ENCODE data around the gene TCF7L1. TPM values are rescaled to one million over a fixed set of nuclear protein-coding genes. Genes with fewer than 3 reads are reported as not detected.

Gene TCF7L1
- total and polyA plus RNA-seq, 12 donors = 4.5 to 10.9 (median 6.3) TPM

DNA sequence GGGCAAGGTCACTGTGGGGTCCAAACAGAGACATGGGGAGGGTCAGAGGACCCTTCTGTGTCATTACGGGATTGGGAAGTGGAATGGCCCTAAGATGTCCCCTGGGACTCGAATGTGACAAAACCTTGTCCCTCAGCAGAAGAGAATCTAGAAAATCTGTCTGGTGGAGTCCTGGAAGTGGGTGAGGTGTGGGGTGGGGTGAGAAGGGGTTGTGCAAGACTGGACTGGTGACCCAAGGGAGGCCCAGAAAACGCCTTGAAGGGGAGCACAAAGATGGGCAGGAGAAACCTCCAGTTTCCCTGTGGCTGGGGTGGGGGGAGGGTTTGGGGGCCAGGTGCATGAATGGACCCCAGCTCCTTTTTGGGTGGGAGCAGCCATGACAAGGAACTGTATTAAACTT, 79.6 kb downstream of the TCF7L1 start:
- TF ChIP-seq, protein P1, sequence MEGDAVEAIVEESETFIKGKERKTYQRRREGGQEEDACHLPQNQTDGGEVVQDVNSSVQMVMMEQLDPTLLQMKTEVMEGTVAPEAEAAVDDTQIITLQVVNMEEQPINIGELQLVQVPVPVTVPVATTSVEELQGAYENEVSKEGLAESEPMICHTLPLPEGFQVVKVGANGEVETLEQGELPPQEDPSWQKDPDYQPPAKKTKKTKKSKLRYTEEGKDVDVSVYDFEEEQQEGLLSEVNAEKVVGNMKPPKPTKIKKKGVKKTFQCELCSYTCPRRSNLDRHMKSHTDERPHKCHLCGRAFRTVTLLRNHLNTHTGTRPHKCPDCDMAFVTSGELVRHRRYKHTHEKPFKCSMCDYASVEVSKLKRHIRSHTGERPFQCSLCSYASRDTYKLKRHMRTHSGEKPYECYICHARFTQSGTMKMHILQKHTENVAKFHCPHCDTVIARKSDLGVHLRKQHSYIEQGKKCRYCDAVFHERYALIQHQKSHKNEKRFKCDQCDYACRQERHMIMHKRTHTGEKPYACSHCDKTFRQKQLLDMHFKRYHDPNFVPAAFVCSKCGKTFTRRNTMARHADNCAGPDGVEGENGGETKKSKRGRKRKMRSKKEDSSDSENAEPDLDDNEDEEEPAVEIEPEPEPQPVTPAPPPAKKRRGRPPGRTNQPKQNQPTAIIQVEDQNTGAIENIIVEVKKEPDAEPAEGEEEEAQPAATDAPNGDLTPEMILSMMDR (IDR thresholded peaks at IDR 0.05) = no peak
- ATAC-seq (no peak), DNase-seq (no peak)
- no peaks in the 10 kb centered on the region for H3K9me3 ChIP-seq
- H3K4me3 ChIP-seq = no peak overlapping the region
- no peaks in the 10 kb centered on the region for H3K36me3 ChIP-seq
- peaks cover 5 to 55% (median 36%) of the 10 kb centered on the region in 9 donors for H3K4me1 ChIP-seq
- 85 to 86% methylated on average over 3 of the region's 3 CpGs for WGBS, 2 donors
- intact Hi-C loops (cut with DNase I) = no loop called here
- no peaks in the 10 kb centered on the region for H3K27me3 ChIP-seq
- H3K27ac ChIP-seq = no peak overlapping the region

DNA sequence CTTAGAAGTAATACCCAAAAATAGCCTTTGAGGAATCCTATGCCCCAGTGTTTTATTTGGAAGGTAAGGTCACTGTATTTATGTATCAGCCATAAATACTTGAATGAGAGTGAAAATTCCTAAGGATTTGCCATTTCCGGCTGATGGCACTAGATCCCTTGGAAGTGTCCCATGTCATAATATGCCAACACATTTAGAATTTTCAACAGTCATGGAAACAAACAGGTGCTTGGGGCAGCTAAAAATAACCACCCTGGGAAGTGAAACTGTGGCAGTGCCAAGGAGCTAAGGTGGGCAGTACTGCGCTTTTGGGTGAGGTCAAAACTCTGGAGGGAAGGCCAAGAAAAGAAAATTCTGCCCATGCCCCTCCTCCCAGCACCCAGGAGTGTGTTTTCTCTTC, 80.2 kb downstream of the TCF7L1 start:
- Histone ChIP-seq H3K27ac (no peak overlapping the region), H3K4me3 (no peak overlapping the region), H3K36me3 (no peaks in the 10 kb centered on the region), H3K27me3 (no peaks in the 10 kb centered on the region), H3K9me3 (no peaks in the 10 kb centered on the region), H3K4me1 (peaks cover 5 to 55% (median 36%) of the 10 kb centered on the region in 9 donors)
- intact Hi-C loops (cut with DNase I) = no loop called here
- 56 to 69% methylated on average over 2 of the region's 2 CpGs for WGBS, 2 donors
- DNase-seq = no peak
- TF ChIP-seq, protein P1 (IDR thresholded peaks at IDR 0.05) = no peak
- peak in 2 of 8 donors; percentile 22 to 45 for ATAC-seq

DNA sequence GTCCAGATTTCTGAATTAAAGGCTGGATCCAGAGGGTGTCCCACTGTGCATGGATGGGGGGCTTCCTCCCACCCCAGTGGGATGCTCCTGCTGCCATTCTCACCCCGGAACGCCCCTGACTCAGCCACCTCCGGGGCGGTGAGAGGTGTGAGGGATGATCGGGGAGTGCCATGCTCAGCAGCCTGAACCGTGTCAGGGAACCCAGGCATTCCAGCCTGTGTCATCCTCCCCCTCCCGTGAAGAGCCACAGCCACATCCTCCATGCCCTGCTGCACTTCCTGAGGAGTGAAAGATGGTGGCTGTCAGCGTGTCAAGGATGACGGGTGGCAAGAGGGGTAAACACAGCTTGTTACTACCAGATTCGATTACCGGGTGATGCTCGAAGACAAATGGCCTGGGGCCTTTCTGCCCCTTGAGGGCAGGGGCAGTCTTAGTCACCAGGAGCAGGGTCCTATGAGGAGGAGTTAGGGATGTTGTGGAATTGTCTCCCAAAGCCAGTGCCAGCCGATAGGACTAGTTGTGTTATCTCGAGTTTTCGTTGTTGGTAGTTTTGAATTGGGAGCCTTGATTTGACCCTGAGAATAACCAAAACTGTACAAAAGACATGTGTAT, 80.8 kb downstream of the TCF7L1 start:
- no peak for ATAC-seq
- Histone ChIP-seq H3K4me3 (no peak overlapping the region), H3K36me3 (no peaks in the 10 kb centered on the region), H3K4me1 (peaks cover 5 to 54% (median 36%) of the 10 kb centered on the region in 9 donors), H3K27ac (no peak overlapping the region), H3K9me3 (no peaks in the 10 kb centered on the region), H3K27me3 (no peaks in the 10 kb centered on the region)
- TF ChIP-seq, protein P1 (IDR thresholded peaks at IDR 0.05) = no peak
- DNase-seq = no peak
- WGBS, 2 donors = 84 to 86% methylated on average over 15 of the region's 15 CpGs
- intact Hi-C loops (cut with DNase I) = no loop called here

DNA sequence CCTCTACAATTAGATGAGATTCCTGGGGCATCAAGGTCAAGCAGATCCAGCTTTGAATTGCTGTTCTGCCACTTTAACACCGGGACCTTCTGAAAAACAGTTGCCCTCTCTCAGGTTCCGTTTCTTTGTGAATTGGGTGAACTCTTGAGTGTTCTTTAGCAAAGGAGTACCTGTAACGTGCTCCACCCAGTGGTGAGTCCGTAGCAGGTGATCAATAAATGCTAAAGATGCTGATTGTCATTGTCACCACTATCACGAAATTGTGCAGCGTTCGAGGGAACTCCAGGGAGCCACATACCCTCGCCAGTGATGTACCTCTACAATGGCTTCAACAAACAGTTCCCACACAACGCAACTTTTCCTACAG, 81.9 kb downstream of the TCF7L1 start:
- TF ChIP-seq, protein P1 (IDR thresholded peaks at IDR 0.05) = no peak
- Histone ChIP-seq H3K36me3 (no peaks in the 10 kb centered on the region), H3K9me3 (no peaks in the 10 kb centered on the region), H3K27me3 (no peaks in the 10 kb centered on the region), H3K27ac (no peak overlapping the region), H3K4me3 (no peak overlapping the region), H3K4me1 (peaks cover 5 to 48% (median 36%) of the 10 kb centered on the region in 9 donors)
- WGBS, 2 donors = 80 to 85% methylated on average over 9 of the region's 9 CpGs
- intact Hi-C loops (cut with DNase I) = no loop called here
- ATAC-seq (no peak), DNase-seq (no peak)
